Measurements from ENCODE around the gene PCDHGC5.

Gene PCDHGC5

GRCh38 chr5:141484310-141484640, 4.6 kb upstream of the PCDHGC5 start:
- in situ Hi-C loops (cut with MboI; ENCODE audit: low sequenced_read_pairs, unreplicated experiment), result no loop called here
- no peak for DNase-seq (ENCODE audit: low spot score)
- TF ChIP-seq CTCF (IDR thresholded peaks at IDR 0.05; ENCODE audit: borderline replicate concordance, control extremely low read depth, extremely low read depth, insufficient read depth, missing control alignments), result no peak

- DNase-seq (ENCODE audit: low spot score), result no peak
- TF ChIP-seq CTCF (IDR thresholded peaks at IDR 0.05; ENCODE audit: borderline replicate concordance, control extremely low read depth, extremely low read depth, insufficient read depth, missing control alignments), result no peak
- in situ Hi-C loops (cut with MboI; ENCODE audit: low sequenced_read_pairs, unreplicated experiment), result no loop called here
Measured at GRCh38 chr5:141484641-141485311, 4.1 kb upstream of the PCDHGC5 start, which contains the start of gene PCDHGC4. PCDHGC4 (plus strand) TSS chr5:141485030; CDS start chr5:141485174, 144 bp downstream.

DNA sequence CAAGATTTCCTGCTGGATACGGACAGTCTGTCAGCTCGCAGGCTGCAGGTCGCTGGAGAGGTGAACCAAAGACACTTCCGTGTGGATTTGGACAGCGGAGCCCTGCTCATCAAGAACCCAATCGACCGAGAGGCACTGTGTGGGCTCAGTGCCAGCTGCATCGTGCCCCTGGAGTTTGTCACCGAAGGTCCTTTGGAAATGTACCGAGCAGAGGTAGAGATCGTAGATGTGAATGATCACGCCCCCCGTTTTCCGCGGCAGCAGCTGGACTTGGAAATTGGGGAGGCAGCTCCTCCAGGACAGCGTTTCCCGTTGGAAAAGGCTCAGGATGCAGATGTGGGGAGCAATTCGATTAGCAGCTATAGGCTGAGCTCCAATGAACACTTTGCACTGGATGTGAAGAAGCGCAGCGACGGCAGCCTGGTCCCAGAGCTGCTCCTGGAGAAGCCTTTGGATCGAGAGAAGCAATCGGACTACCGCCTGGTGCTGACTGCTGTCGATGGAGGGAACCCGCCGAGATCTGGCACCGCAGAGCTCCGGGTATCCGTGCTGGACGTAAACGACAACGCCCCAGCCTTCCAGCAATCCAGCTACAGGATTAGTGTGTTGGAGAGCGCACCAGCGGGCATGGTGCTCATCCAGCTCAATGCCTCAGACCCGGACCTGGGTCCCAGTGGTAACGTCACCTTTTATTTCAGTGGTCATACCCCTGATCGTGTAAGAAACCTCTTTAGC, 3.4 kb upstream of the PCDHGC5 start:
- no peak for DNase-seq (ENCODE audit: low spot score)
- in situ Hi-C loops (cut with MboI; ENCODE audit: low sequenced_read_pairs, unreplicated experiment), result no loop called here
- TF ChIP-seq CTCF (IDR thresholded peaks at IDR 0.05; ENCODE audit: borderline replicate concordance, control extremely low read depth, extremely low read depth, insufficient read depth, missing control alignments), result no peak

GRCh38 chr5:141486091-141486490, 2.8 kb upstream of the PCDHGC5 start:
- in situ Hi-C loops (cut with MboI; ENCODE audit: low sequenced_read_pairs, unreplicated experiment), result no loop called here
- DNase-seq (ENCODE audit: low spot score), result no peak
- no peak for TF ChIP-seq CTCF (IDR thresholded peaks at IDR 0.05; ENCODE audit: borderline replicate concordance, control extremely low read depth, extremely low read depth, insufficient read depth, missing control alignments)

DNA sequence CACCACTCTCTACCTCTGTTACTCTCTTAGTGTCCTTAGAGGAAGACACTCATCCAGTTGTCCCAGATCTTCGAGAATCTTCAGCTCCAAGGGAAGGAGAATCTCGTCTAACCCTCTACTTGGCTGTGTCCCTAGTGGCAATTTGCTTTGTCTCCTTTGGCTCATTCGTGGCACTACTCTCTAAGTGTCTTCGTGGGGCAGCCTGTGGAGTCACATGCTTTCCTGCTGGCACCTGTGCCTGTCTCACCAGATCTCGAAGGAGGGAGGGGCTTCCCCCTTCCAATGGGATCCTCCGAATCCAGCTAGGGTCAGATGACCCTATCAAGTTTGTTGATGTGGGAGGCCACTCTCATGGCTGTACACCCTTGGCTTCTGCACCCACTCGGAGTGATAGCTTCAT, 1.8 kb upstream of the PCDHGC5 start:
- no peak for DNase-seq (ENCODE audit: low spot score)
- in situ Hi-C loops (cut with MboI; ENCODE audit: low sequenced_read_pairs, unreplicated experiment), result no loop called here
- TF ChIP-seq CTCF (IDR thresholded peaks at IDR 0.05; ENCODE audit: borderline replicate concordance, control extremely low read depth, extremely low read depth, insufficient read depth, missing control alignments), result no peak

GRCh38 chr5:141489841-141490240, 960 bp downstream of the PCDHGC5 start:
- DNase-seq (ENCODE audit: low spot score), result no peak
- TF ChIP-seq CTCF (IDR thresholded peaks at IDR 0.05; ENCODE audit: borderline replicate concordance, control extremely low read depth, extremely low read depth, insufficient read depth, missing control alignments), result no peak
- in situ Hi-C loops (cut with MboI; ENCODE audit: low sequenced_read_pairs, unreplicated experiment), result no loop called here
